ENCODE data around the gene CDK19. TPM values are rescaled to one million over a fixed set of nuclear protein-coding genes. Genes with fewer than 3 reads are reported as not detected.

Gene CDK19
- total and polyA plus RNA-seq, 2 of the 4 experiments (the other 2 are of a cell fraction), result 6.0 to 6.8 TPM

DNA sequence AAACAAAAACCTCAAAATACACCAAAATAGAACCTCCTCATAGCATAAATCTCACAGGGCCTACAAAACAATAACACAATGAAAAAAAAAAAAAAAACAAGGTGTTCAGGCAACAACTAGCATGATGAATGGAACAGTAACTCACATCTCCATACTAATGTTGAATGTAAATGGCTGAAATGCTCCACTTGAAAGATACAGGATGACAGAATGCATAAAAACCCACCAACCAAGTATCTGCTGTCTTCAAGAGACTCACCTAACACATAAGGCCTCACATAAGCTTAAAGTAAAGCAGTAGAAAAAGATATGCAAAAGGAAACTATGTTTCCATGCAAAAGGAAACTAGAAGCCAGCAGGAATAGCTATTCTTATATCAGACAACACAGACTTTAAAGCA, 121.3 kb downstream of the CDK19 start:
- H3K56ac ChIP-seq (ENCODE audit: extremely low read depth, insufficient read depth, low read length), result no peak overlapping the region
- no peak overlapping the region for H3K14ac ChIP-seq (replicated peaks; ENCODE audit: low read depth, low read length)
- H2BK120ac ChIP-seq (ENCODE audit: low read depth, low read length), result no peak overlapping the region
- no peak overlapping the region for H2AK5ac ChIP-seq (ENCODE audit: low read depth, low read length)
- ChIA-PET CTCF (interaction anchor here (0.6 kb wide), 1 partner anchor 67 kb away, joined by 8 read pairs; no protein-coding TSS in a partner anchor), POLR2A (ENCODE audit: unreplicated experiment) (no interaction called here)
- H2BK5ac ChIP-seq (ENCODE audit: low read depth, low read length, poor library complexity, severe bottlenecking), result no peak overlapping the region
- H3K36me3 ChIP-seq (ENCODE audit: control insufficient read depth, insufficient read depth, low read length), result no peaks in the 10 kb centered on the region
- H2BK15ac ChIP-seq (ENCODE audit: low read depth, low read length), result no peak overlapping the region
- ATAC-seq (ENCODE audit: low read depth) (no peak), DNase-seq (no peak)
- H3K18ac ChIP-seq (ENCODE audit: low read depth, low read length), result no peak overlapping the region
- H3K4me3 ChIP-seq (ENCODE audit: insufficient read depth, low read depth, low read length), result no peak overlapping the region
- no peaks in the 10 kb centered on the region for H3K4me1 ChIP-seq (ENCODE audit: control insufficient read depth, insufficient read depth, low read length)
- in situ Hi-C loops (cut with MboI; ENCODE audit: low sequenced_read_pairs), result no loop called here
- intact Hi-C loops (cut with micrococcal nuclease), result no loop called here
- H4K5ac ChIP-seq (ENCODE audit: low read depth, low read length), result no peak overlapping the region
- no peaks in the 10 kb centered on the region for H3K9me1 ChIP-seq (ENCODE audit: insufficient read depth, low read length)
- no peak for TF ChIP-seq CEBPB (IDR thresholded peaks at IDR 0.05; ENCODE audit: low read depth, low read length)
- TF ChIP-seq, protein P1, sequence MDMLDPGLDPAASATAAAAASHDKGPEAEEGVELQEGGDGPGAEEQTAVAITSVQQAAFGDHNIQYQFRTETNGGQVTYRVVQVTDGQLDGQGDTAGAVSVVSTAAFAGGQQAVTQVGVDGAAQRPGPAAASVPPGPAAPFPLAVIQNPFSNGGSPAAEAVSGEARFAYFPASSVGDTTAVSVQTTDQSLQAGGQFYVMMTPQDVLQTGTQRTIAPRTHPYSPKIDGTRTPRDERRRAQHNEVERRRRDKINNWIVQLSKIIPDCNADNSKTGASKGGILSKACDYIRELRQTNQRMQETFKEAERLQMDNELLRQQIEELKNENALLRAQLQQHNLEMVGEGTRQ (IDR thresholded peaks at IDR 0.05; ENCODE audit: low read depth, low read length), result no peak
- no peak overlapping the region for H3K23ac ChIP-seq (ENCODE audit: low read depth, low read length)
- H3K4ac ChIP-seq (ENCODE audit: low read depth, low read length), result no peak overlapping the region
- H4K8ac ChIP-seq (ENCODE audit: low read depth in 2 of 2, low read length in 2 of 2), result no peak overlapping the region
- no peak overlapping the region for H3K9ac ChIP-seq (ENCODE audit: low read depth, low read length)
- no peaks in the 10 kb centered on the region for H4K20me1 ChIP-seq (ENCODE audit: insufficient read depth, low read length)
- no peak overlapping the region for H4K91ac ChIP-seq (ENCODE audit: insufficient read depth, low read depth, low read length)
- no peak overlapping the region for H3K4me2 ChIP-seq (ENCODE audit: low read depth, low read length)
- no peaks in the 10 kb centered on the region for H3K27me3 ChIP-seq (ENCODE audit: control insufficient read depth, insufficient read depth, low read length)
- no peak overlapping the region for H2BK20ac ChIP-seq (ENCODE audit: low read depth, low read length)
- H3K79me1 ChIP-seq (ENCODE audit: low read depth in 1 of 2, low read length in 2 of 2), result peaks cover 0 to 4% of the 10 kb centered on the region in 2 experiments; a peak in 3 of 4 replicates
- H2AK9ac ChIP-seq (replicated peaks; ENCODE audit: low read depth, low read length, poor library complexity), result no peak overlapping the region
- H2AFZ ChIP-seq (replicated peaks; ENCODE audit: low read length, poor library complexity), result no peak overlapping the region
- H3K9me3 ChIP-seq (ENCODE audit: control insufficient read depth, insufficient read depth, low read length), result no peaks in the 10 kb centered on the region
- dilution Hi-C loops (cut with HindIII; ENCODE audit: low sequenced_read_pairs, unreplicated experiment), result no loop called here
- BruUV-seq (replicated peaks), result no TSS peak
- H3K27ac ChIP-seq (ENCODE audit: insufficient read depth, low read length), result no peak overlapping the region

All from IMR-90 (cell line).